Breast epithelium (tissue), 4 donors: ENCODE results near the gene ZNF205. TPM values are rescaled to one million over a fixed set of nuclear protein-coding genes. Genes with fewer than 3 reads are reported as not detected.

ENCODE experiments used
- DNase-seq, 2 donors: peaks; one replicate each; pipeline ENCODE4 v3.0.0-alpha.2; 2019; ENCODE audit warnings: low spot score in 2 of 2
- H3K27ac ChIP-seq, 2 donors: fragments of 200-600 bp; sonication (generic) in 1 of 2; one replicate each; pipeline ENCODE4 v1.5.1; 2016 to 2019; ENCODE audit warnings: mild to moderate bottlenecking in 1 of 2
- H3K27me3 ChIP-seq, 2 donors: fragments of 200-600 bp; sonication (generic) in 1 of 2; one replicate each; pipeline versions ENCODE4 v1.5.1 to v1.6.0; 2017 to 2019; ENCODE audit warnings: control low read depth in 1 of 2, mild to moderate bottlenecking in 1 of 2
- H3K36me3 ChIP-seq: fragments of 200-600 bp; one replicate; pipeline ENCODE4 v1.5.1; 2019
- H3K4me1 ChIP-seq, 2 donors: fragments of 200-600 bp; sonication (generic); one replicate each; pipeline ENCODE4 v1.5.1; 2016 to 2019; ENCODE audit warnings: control low read depth in 1 of 2
- H3K4me3 ChIP-seq, 3 donors: fragments of 200-600 bp; sonication (generic); 1 replicate in 2 of 3; 2 replicates in 1 of 3; pipeline ENCODE4 v1.5.1; 2016 to 2019; ENCODE audit warnings: mild to moderate bottlenecking in 3 of 3, moderate library complexity in 2 of 3
- H3K9me3 ChIP-seq, 2 donors: fragments of 200-600 bp; sonication (generic) in 1 of 2; one replicate each; pipeline ENCODE4 v1.5.1; 2016 to 2019; ENCODE audit warnings: control low read depth in 1 of 2
- POLR2A ChIP-seq: fragments of 450-650 bp; IDR thresholded peaks from one replicate; pipeline ENCODE4 v1.6.1; 2016; ENCODE audit warnings: antibody characterized with exemption, mild to moderate bottlenecking, moderate library complexity
- POLR2AphosphoS5 ChIP-seq, 3 donors: sonication (generic); formaldehyde crosslinking; IDR thresholded peaks; one replicate each; pipeline ENCODE4 v1.6.1; 2017; ENCODE audit warnings: antibody characterized with exemption in 3 of 3
- intact Hi-C: fragments of 100-400 bp; cut with DNase I; formaldehyde crosslinking; loops from one replicate; pipeline ENCODE4 v1.15.1; 2023; ENCODE audit warnings: low total_unique reads
- total RNA-seq, 3 donors: library from RNA; depleted of rRNA; stranded (reverse); fragments of >200 nt; gene quantifications; one replicate each; pipeline ENCODE4 v1.1.0, GENCODE V29; 2016
- TF ChIP-seq, protein P1 (sequence below), 3 donors: fragments of 450-650 bp; IDR thresholded peaks; one replicate each; pipeline ENCODE4 v1.5.1; 2016 to 2017; ENCODE audit warnings: antibody characterized with exemption in 3 of 3, mild to moderate bottlenecking in 3 of 3, moderate library complexity in 3 of 3

ZNF205 gene
- total RNA-seq, 3 donors from 2014 or later: 12.5 to 18.9 (median 13.4) TPM

DNA sequence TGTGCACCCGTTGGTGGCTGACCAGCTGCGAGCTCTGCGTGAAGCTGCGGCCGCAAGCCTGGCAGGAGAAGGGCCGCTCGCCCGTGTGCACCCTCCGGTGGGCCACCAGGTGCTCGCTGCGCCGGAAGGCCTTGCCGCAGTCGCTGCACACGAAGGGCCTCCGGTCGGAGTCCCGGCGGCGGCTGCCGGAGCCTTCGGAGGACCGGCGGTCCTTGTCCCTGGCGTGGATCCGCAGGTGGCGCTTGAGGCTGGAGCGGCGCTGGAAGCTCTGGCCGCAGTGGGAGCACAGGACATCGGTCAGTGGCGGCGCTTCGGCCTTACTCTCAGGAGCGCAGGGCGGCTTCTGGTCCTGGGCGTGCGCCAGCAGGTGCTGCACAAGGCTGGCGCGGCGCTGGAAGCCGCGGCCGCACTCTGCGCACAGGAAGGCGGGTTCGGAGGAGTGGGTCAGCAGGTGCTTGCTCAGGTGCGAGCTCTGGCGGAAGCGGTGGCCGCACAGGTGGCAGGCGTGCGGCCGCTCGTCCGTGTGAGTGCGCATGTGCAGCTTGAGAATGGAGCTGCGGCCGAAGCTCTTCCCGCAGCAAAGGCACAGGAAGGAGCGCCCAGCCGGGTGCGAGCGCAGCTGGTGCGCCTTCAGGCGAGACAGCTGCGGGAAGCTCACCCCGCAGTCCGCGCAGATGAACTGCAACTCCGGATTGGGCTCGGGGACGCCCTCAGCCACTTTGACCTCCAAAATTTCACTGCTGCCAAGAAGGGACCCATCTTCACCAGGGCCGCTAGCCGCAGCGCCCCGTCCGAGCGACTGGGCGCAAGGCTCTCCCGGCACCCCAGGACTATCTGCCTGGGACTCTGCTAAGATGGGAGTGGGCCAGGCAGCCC lies 22.4 kb upstream of the ZNF205 start:
- Histone ChIP-seq H3K36me3 (no peaks in the 10 kb centered on the region), H3K4me3 (no peak overlapping the region), H3K4me1 (no peaks in the 10 kb centered on the region), H3K9me3 (no peaks in the 10 kb centered on the region), H3K27ac (no peak overlapping the region), H3K27me3 (peaks cover 0 to 13% of the 10 kb centered on the region in 2 donors)
- TF ChIP-seq POLR2A: no peak
- TF ChIP-seq, protein P1, sequence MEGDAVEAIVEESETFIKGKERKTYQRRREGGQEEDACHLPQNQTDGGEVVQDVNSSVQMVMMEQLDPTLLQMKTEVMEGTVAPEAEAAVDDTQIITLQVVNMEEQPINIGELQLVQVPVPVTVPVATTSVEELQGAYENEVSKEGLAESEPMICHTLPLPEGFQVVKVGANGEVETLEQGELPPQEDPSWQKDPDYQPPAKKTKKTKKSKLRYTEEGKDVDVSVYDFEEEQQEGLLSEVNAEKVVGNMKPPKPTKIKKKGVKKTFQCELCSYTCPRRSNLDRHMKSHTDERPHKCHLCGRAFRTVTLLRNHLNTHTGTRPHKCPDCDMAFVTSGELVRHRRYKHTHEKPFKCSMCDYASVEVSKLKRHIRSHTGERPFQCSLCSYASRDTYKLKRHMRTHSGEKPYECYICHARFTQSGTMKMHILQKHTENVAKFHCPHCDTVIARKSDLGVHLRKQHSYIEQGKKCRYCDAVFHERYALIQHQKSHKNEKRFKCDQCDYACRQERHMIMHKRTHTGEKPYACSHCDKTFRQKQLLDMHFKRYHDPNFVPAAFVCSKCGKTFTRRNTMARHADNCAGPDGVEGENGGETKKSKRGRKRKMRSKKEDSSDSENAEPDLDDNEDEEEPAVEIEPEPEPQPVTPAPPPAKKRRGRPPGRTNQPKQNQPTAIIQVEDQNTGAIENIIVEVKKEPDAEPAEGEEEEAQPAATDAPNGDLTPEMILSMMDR (IDR thresholded peaks at IDR 0.05): no peak
- TF ChIP-seq POLR2AphosphoS5 (IDR thresholded peaks at IDR 0.05): no peak
- intact Hi-C loops: no loop called here
- no peak for DNase-seq

DNA sequence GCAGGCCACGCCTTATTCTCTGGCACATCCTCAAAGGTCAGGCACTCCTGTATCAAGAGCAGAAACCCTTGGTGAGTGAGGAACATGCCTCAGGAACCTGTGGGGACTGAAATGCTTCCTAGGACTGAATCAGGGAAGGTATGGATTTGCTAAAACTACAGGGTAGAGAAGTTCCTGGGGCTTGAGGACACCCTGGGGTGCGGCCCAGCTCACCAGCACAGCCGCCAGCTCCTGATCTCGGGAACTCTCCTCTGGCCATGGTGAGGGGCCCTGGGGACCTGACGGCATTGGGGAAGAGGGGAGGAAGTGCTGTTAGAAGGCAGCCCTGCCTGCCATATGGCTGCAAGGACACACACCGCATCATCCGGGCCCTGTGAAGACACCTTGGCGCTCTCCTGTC lies 20.8 kb upstream of the ZNF205 start:
- DNase-seq: no peak
- no peak overlapping the region for H3K4me3 ChIP-seq
- H3K36me3 ChIP-seq: no peaks in the 10 kb centered on the region
- H3K4me1 ChIP-seq: no peaks in the 10 kb centered on the region
- intact Hi-C loops: no loop called here
- no peaks in the 10 kb centered on the region for H3K9me3 ChIP-seq
- H3K27ac ChIP-seq: no peak overlapping the region
- TF ChIP-seq POLR2AphosphoS5 (IDR thresholded peaks at IDR 0.05) (no peak), POLR2A (no peak)
- TF ChIP-seq, protein P1 (IDR thresholded peaks at IDR 0.05): no peak
- H3K27me3 ChIP-seq: peaks cover 0 to 13% of the 10 kb centered on the region in 2 donors

DNA sequence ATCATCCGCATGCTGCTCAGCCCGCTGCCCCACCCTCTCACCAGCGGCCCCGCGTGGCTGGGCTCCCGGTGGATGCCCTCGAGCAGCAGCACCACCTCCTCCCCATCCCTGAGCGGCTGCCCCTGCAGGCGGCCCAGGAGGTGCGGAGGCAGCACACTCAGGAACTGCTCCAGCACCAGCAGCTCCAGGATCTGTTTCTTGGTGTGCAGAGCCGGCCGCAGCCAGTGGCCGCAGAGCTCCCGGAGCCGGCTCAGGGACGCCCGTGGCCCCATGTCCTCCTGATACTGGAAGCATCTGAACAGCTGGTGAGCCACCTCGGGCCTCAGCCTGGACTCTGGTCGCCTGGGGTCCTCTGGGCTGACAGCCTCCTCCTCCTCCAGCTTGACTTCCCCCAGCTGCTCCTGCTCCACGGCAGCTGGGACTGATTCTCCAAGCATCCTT lies 19.9 kb upstream of the ZNF205 start:
- DNase-seq: no peak
- Histone ChIP-seq H3K9me3 (no peaks in the 10 kb centered on the region), H3K4me1 (no peaks in the 10 kb centered on the region), H3K36me3 (no peaks in the 10 kb centered on the region), H3K4me3 (no peak overlapping the region), H3K27ac (no peak overlapping the region), H3K27me3 (peaks cover 0 to 13% of the 10 kb centered on the region in 2 donors)
- intact Hi-C loops: no loop called here
- TF ChIP-seq POLR2A (no peak), POLR2AphosphoS5 (IDR thresholded peaks at IDR 0.05) (no peak)
- TF ChIP-seq, protein P1 (IDR thresholded peaks at IDR 0.05): no peak

DNA sequence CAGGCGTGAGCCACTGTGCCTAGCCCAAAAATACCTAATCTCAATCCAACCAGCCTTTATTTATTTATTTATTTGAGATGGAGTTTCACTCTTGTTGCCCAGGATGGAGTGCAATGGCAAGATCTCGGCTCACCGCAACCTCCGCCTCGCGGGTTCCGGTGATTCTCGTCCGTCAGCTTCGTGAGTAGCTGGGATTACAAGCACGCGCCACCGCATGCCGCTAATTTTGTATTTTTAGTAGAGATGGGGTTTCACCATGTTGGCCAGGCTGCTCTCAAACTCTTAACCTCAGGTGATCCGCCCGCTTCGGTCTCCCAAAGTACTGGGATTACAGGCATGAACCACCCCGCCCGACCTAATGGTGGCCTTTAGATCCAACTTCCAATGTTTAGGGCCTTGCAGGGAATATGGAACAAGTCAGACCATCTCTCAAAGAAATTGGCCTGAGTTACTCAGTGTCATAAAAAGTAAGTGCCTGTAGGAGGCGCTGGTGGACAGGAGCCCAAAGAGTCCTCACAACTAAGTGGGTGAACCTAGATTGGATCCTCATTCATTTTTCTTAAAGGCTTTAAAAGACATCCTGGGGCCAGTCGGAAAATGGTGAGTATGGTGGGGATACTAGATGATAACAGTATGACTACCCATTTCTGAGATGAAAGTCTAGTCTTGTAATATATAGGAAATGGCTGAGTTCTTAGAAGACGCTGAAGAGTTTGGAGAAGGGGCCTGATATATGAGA lies 17.9 kb upstream of the ZNF205 start:
- H3K4me1 ChIP-seq: no peaks in the 10 kb centered on the region

More for the DNA sequence above, 17.9 kb upstream of the ZNF205 start:
- H3K36me3 ChIP-seq: no peaks in the 10 kb centered on the region
- intact Hi-C loops: no loop called here
- TF ChIP-seq, protein P1 (IDR thresholded peaks at IDR 0.05): peak in 1 of 3 donors; percentile 39
- no peak for TF ChIP-seq POLR2AphosphoS5 (IDR thresholded peaks at IDR 0.05)
- H3K27ac ChIP-seq: no peak overlapping the region
- peaks cover 0 to 13% of the 10 kb centered on the region in 2 donors for H3K27me3 ChIP-seq
- DNase-seq: no peak
- no peaks in the 10 kb centered on the region for H3K9me3 ChIP-seq
- H3K4me3 ChIP-seq: no peak overlapping the region
